LNCaP clone FGC (cell line): Measurements from ENCODE around the gene CCDC121.

Experiments
- DNase-seq: peaks from one replicate; pipeline ENCODE4 v3.0.0-alpha.2; 2011; ENCODE audit warnings: low read depth
- H3K4me3 ChIP-seq: 2 replicates; pipeline ENCODE4 v1.5.1; 2011; ENCODE audit warnings: mild to moderate bottlenecking, low read depth, low read length, control low read depth
- TF ChIP-seq, protein P1 (sequence below): IDR thresholded peaks from 2 replicates; pipeline ENCODE4 v1.5.1; 2012; ENCODE audit warnings: mild to moderate bottlenecking; ENCODE audit not compliant: control insufficient read depth, insufficient read depth; ENCODE audit errors: extremely low read depth

The CCDC121 gene

DNA sequence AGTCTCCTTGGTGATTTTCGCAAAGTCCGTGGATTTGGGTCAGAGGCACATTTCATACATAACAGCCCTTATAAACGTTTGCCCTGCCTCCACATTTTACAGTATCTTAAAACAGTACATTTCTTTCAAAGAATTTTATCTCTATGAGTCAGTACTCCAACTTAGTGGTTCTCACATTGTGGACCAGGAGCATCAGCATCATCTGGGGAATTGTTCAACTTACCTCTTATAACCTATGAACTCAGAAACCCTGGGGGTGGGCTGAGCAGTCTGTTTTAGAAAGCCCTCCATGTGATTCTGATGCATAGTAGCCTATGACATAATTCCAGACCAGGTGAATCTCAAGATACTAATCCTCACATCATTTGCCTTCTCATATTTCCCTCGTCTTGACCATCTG lies 22.2 kb upstream of the CCDC121 start:
- TF ChIP-seq, protein P1, sequence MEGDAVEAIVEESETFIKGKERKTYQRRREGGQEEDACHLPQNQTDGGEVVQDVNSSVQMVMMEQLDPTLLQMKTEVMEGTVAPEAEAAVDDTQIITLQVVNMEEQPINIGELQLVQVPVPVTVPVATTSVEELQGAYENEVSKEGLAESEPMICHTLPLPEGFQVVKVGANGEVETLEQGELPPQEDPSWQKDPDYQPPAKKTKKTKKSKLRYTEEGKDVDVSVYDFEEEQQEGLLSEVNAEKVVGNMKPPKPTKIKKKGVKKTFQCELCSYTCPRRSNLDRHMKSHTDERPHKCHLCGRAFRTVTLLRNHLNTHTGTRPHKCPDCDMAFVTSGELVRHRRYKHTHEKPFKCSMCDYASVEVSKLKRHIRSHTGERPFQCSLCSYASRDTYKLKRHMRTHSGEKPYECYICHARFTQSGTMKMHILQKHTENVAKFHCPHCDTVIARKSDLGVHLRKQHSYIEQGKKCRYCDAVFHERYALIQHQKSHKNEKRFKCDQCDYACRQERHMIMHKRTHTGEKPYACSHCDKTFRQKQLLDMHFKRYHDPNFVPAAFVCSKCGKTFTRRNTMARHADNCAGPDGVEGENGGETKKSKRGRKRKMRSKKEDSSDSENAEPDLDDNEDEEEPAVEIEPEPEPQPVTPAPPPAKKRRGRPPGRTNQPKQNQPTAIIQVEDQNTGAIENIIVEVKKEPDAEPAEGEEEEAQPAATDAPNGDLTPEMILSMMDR, result no peak
- H3K4me3 ChIP-seq, result no peak overlapping the region
- DNase-seq, result no peak

DNA sequence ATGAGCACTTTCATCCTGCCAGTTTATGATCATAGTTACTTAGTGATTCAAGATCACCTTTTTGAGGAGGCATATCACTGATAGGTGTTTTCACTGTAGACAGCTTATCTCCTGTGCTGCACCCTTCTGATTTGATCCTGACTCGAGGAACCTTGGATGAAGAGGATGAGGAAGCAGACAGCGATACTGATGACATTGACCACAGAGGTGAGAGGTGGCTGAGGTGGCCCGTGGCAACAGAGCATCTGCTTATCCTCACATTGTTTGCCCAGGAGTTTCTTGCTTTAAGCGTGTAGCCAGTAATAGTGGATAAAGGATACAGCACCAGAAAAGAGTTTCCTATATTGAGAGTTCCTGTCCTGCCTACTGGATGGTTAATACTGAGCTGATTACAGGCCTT lies 18.9 kb upstream of the CCDC121 start:
- H3K4me3 ChIP-seq, result no peak overlapping the region
- DNase-seq, result no peak
- TF ChIP-seq, protein P1, result no peak

DNA sequence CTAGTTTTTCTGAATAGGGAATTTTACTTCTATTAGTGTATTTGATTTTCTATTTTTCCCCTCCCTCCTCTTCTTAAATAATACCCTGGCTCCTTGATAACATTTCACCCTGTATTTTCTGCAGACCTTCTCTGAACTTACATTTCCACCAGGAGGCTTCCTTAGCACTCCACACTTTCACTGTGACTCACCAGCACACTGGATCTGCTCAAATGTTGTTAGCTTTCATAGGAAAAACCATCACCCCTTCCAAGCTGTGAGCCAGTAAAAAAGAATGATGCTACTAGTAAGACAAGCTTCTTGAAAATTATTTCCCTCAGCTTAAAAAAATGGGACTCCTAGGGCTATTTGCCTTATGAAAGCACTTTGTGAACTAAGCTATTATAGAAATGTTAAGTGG lies 18.5 kb upstream of the CCDC121 start:
- no peak for DNase-seq
- no peak overlapping the region for H3K4me3 ChIP-seq
- TF ChIP-seq, protein P1, result no peak

DNA sequence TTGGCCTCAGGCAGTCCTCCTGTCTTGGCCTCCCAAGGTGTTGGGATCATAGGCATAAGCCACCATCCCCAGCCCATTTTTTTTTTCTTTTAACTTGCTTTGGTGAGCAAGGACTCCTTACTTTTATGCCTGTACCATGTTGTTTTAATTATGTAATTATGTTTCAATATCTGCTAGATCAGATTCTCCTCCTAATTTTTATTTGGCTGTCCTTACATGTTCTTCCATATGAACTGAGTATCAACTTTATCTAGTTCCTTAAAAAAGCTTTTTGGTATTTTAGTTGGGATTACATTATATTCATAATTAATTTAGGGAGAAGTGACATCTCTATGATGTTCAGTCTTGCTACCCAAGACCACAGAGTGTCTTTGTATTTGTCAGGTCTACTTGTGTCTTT lies 16.4 kb upstream of the CCDC121 start:
- TF ChIP-seq, protein P1, result no peak
- no peak for DNase-seq
- no peak overlapping the region for H3K4me3 ChIP-seq

DNA sequence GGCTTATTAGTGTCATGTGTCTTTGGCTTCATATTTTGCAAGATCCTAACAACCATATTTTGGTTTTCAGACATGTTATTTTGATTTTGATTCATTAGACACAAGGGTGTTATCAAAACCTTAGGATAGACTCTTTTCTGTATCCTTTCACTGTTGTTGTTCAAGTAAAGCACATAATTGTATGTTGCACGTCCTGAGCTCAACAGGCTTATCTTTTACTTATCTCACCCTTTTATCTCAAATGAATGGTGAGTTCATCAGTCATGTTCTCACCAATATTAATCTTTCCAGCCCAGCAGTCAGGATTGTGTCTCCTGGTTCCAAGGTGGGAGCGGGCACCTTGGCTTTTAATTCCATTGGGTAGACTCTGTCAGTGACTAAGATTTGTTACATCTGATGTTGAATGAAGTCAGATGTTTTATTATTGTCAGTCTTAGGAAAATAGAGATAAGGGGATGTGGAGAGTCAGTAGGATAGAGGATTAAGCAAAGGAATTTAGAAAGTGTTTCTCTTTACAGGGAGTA lies 12.0 kb upstream of the CCDC121 start:
- H3K4me3 ChIP-seq, result no peak overlapping the region
- no peak for DNase-seq
- TF ChIP-seq, protein P1, result no peak

DNA sequence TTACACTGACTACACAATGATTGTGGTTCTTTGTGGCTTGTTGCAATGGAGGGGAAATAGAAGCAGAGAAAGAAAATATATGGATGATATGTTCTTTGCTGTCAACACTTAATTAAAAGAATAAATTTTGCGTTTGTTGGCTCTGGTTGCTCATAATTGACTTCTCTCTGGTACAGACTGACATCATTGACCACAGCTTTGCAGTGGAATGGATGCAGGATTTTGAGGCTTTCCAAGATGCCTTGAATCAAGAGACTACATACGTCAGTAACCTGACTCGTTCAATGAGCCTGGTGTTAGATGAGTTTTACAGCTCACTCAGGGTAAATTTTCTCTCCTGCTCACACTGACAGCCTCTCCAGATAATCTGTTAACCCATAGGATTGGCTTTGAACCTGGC lies 9.9 kb upstream of the CCDC121 start:
- DNase-seq, result no peak
- no peak overlapping the region for H3K4me3 ChIP-seq
- TF ChIP-seq, protein P1, result no peak

DNA sequence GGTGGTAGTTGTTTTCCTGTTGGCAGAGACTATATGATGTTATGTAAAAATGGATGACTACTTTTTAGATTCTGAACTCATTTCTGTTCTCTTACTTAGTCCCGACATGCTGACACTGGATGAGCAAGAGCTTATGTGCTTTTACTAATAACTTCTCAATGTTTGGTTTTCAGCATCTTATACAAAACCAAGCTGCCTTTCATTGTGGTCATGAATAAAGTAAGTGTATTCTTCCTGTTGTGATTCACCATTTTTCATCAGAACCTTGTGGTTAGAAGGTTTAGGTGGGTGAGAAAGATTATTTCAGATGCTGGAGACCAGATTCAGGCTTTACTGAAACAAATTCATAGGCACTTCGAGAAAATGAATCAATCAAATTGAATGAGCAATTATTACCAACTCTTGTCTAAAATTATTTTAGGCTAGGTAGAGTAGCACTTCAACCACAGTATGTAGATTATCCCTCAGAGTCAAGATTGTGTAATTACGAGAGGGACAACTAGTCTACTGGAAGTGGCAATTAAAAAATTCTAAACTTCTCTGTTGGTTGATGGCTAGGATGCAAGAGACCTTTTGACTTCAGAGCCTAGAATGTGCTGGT lies 9.3 kb upstream of the CCDC121 start:
- TF ChIP-seq, protein P1, result no peak
- DNase-seq, result no peak
- no peak overlapping the region for H3K4me3 ChIP-seq
